ENCODE data around the gene LEMD2.

Gene LEMD2

GRCh38 chr6:33772082-33772830 lies 16.7 kb downstream of the LEMD2 start:
- DNase-seq = no peak

GRCh38 chr6:33771146-33772081 lies 17.5 kb downstream of the LEMD2 start:
- peak; percentile 94 for DNase-seq

- DNase-seq = no peak
Measured at GRCh38 chr6:33770833-33771145, 18.1 kb downstream of the LEMD2 start.

GRCh38 chr6:33770124-33770832 lies 18.7 kb downstream of the LEMD2 start:
- DNase-seq = no peak

GRCh38 chr6:33769248-33769821 lies 19.6 kb downstream of the LEMD2 start:
- DNase-seq = peak; percentile 86

- DNase-seq = peak; percentile 89
Measured at GRCh38 chr6:33768644-33769120, 20.2 kb downstream of the LEMD2 start.

- DNase-seq = no peak
Measured at GRCh38 chr6:33766921-33767907, 21.7 kb downstream of the LEMD2 start.

GRCh38 chr6:33765368-33765767 lies 23.6 kb downstream of the LEMD2 start:
- no peak for DNase-seq

GRCh38 chr6:33764036-33764435 lies 24.9 kb downstream of the LEMD2 start:
- no peak for DNase-seq

GRCh38 chr6:33763483-33763882 lies 25.4 kb downstream of the LEMD2 start:
- no peak for DNase-seq

GRCh38 chr6:33762713-33763112 lies 26.2 kb downstream of the LEMD2 start:
- DNase-seq = no peak

- DNase-seq = peak; percentile 85
Measured at GRCh38 chr6:33761922-33762629, 26.9 kb downstream of the LEMD2 start.

- no peak for DNase-seq
Measured at GRCh38 chr6:33761581-33761921, 27.4 kb downstream of the LEMD2 start.

- peak; percentile 78 for DNase-seq
Measured at GRCh38 chr6:33759887-33760629, 28.9 kb downstream of the LEMD2 start.

- no peak for DNase-seq
Measured at GRCh38 chr6:33758815-33759216, 30.1 kb downstream of the LEMD2 start.

GRCh38 chr6:33757906-33758305 lies 31.0 kb downstream of the LEMD2 start:
- DNase-seq = no peak

GRCh38 chr6:33757113-33757512 lies 31.8 kb downstream of the LEMD2 start:
- no peak for DNase-seq

GRCh38 chr6:33756211-33756954 lies 32.5 kb downstream of the LEMD2 start:
- DNase-seq = no peak

GRCh38 chr6:33755070-33755869 lies 33.7 kb downstream of the LEMD2 start:
- peak; percentile 29 for DNase-seq

Data from NCI-H82 (cell line).